Endothelial cell of umbilical vein (primary cell): Measurements from ENCODE around the gene CDH20. TPM values are rescaled to one million over a fixed set of nuclear protein-coding genes. Genes with fewer than 3 reads are reported as not detected.

ENCODE experiments used
- BruUV-seq: library from RNA; stranded (reverse); fragments of 400-500 nt; replicated peaks from 2 replicates; lab custom pipeline; 2021; lab: Mats Ljungman, UMichigan
- CTCF ChIA-PET: fragments of 300-600, 350-600 bp; sonication (Branson Sonifier 250); formaldehyde crosslinking; loops from one replicate; lab custom pipeline; 2021; ENCODE audit warnings: antibody characterized with exemption, inconsistent platforms; lab: Charles Lee
- POLR2A ChIA-PET: fragments of 300-600, 350-600 bp; sonication (Branson Sonifier 250); formaldehyde crosslinking; loops from one replicate; lab custom pipeline; 2021; ENCODE audit warnings: antibody characterized with exemption, inconsistent platforms; lab: Charles Lee
- DNase-seq: peaks from one replicate; pipeline ENCODE4 v3.0.0-alpha.2; 2011; ENCODE audit warnings: low read depth, low spot score
- FAIRE-seq: peaks from 2 replicates; lab custom pipeline; 2011; peaks lifted over from hg19 to GRCh38; lab: Jason Lieb, UNC
- H2AFZ ChIP-seq: 2 replicates; pipeline ENCODE4 v1.6.0; 2012; ENCODE audit warnings: low read depth, low read length, control low read depth, inconsistent platforms
- H3K27ac ChIP-seq: 2 replicates; pipeline ENCODE4 v1.5.1; 2011; ENCODE audit warnings: low read depth, mild to moderate bottlenecking, control low read depth, low read length, moderate library complexity; ENCODE audit not compliant: insufficient read depth
- H3K27me3 ChIP-seq, 2 experiments: 2 replicates each; pipeline versions ENCODE4 v1.6.0 to v1.6.1; 2011; ENCODE audit warnings: low read length in 2 of 2, mixed read lengths in 1 of 2; ENCODE audit not compliant: control insufficient read depth in 2 of 2, insufficient read depth in 2 of 2
- H3K36me3 ChIP-seq, 2 experiments: 2 replicates in 1 of 2; 3 replicates in 1 of 2; pipeline ENCODE4 v1.5.1; 2011; ENCODE audit warnings: low read length in 2 of 2, mild to moderate bottlenecking in 1 of 2, moderate library complexity in 1 of 2; ENCODE audit not compliant: control insufficient read depth in 2 of 2, insufficient read depth in 2 of 2; ENCODE audit errors: extremely low read depth in 1 of 2
- H3K4me1 ChIP-seq: 3 replicates; pipeline ENCODE4 v1.5.1; 2011; ENCODE audit warnings: mild to moderate bottlenecking, low read length; ENCODE audit not compliant: control insufficient read depth, insufficient read depth; ENCODE audit errors: extremely low read depth
- H3K4me2 ChIP-seq: 2 replicates; pipeline ENCODE4 v1.6.1; 2011; ENCODE audit warnings: low read length, control low read depth, mixed read lengths; ENCODE audit not compliant: insufficient read depth
- H3K4me3 ChIP-seq, 3 experiments: fragments of 200-600 bp in 1 of 3; sonication (generic), shearing (Covaris generic) in 1 of 3; replicated peaks in 1 of 3; 2 replicates each; pipeline ENCODE4 v1.5.1; 2011 to 2016; ENCODE audit warnings: control low read depth in 3 of 3, low read length in 3 of 3, mild to moderate bottlenecking in 2 of 3, inconsistent platforms in 1 of 3, low read depth in 1 of 3, moderate library complexity in 1 of 3; ENCODE audit not compliant: insufficient read depth in 1 of 3
- H3K79me2 ChIP-seq: 2 replicates; pipeline ENCODE4 v1.6.0; 2012; ENCODE audit warnings: low read length, inconsistent platforms; ENCODE audit not compliant: control insufficient read depth, insufficient read depth
- H3K9ac ChIP-seq: replicated peaks from 2 replicates; pipeline ENCODE3; 2011; ENCODE audit warnings: low read length, control low read depth; ENCODE audit not compliant: insufficient read depth; ENCODE audit errors: extremely low read depth
- H3K9me1 ChIP-seq: replicated peaks from 3 replicates; pipeline ENCODE4 v1.6.0; 2011; ENCODE audit warnings: mild to moderate bottlenecking, low read length; ENCODE audit not compliant: control insufficient read depth, insufficient read depth; ENCODE audit errors: extremely low read depth
- H3K9me3 ChIP-seq: replicated peaks from 2 replicates; pipeline ENCODE4 v1.5.1; 2012; ENCODE audit warnings: low read length, inconsistent platforms; ENCODE audit not compliant: control insufficient read depth, insufficient read depth
- H4K20me1 ChIP-seq: replicated peaks from 2 replicates; pipeline ENCODE3; 2011; ENCODE audit warnings: mild to moderate bottlenecking, low read length; ENCODE audit not compliant: control insufficient read depth, insufficient read depth; ENCODE audit errors: extremely low read depth
- EZH2 ChIP-seq: IDR thresholded peaks from 2 replicates; pipeline ENCODE4 v1.6.1; 2012; ENCODE audit warnings: borderline replicate concordance, low read depth, mild to moderate bottlenecking, moderate library complexity, low read length, inconsistent platforms; ENCODE audit not compliant: severe bottlenecking
- FOS ChIP-seq: IDR thresholded peaks from 2 replicates; pipeline ENCODE4 v1.6.1; 2011; ENCODE audit warnings: mild to moderate bottlenecking, low read length, moderate library complexity, borderline replicate concordance; ENCODE audit not compliant: insufficient read depth
- GATA2 ChIP-seq: IDR thresholded peaks from 2 replicates; pipeline ENCODE4 v1.7.0; 2011; ENCODE audit warnings: low read depth, mild to moderate bottlenecking, moderate library complexity, mixed read lengths, low read length; ENCODE audit not compliant: insufficient read length, insufficient read depth
- POLR2AphosphoS5 ChIP-seq: IDR thresholded peaks from 2 replicates; pipeline ENCODE4 v1.6.1; 2012; ENCODE audit warnings: low read depth, mild to moderate bottlenecking, control low read depth, low read length, moderate library complexity; ENCODE audit not compliant: insufficient read depth
- dilution Hi-C: fragments of 300-500 bp; cut with MboI; formaldehyde crosslinking; loops from one replicate; pipeline ENCODE4 v1.15.0; 2019; ENCODE audit warnings: low sequenced_read_pairs; ENCODE audit not compliant: extremely low pct_ligation_motif_present
- intact Hi-C: fragments of 100-400 bp; cut with micrococcal nuclease; formaldehyde crosslinking; loops from one replicate; pipeline ENCODE4 v1.10.0; 2022
- polyA plus RNA-seq, 4 experiments: library from polyadenylated mRNA; depleted of rRNA in 3 of 4; stranded (reverse) in 3 of 4; unstranded in 1 of 4; fragments of >200 nt; gene quantifications; 2 replicates each; pipeline versions ENCODE4 v1.2.1 to v1.2.3, GENCODE V29; 2011 to 2012; ENCODE audit warnings: missing spikeins in 1 of 4
- total RNA-seq: library from RNA; stranded (reverse); gene quantifications from 2 replicates; pipeline ENCODE4 v1.2.3, GENCODE V29; 2021

Gene CDH20
- total and polyA plus RNA-seq, 2 donors (not counting 3 experiments of a cell fraction or from before 2014, with no cell fraction given) = not detected

GRCh38 chr18:61308004-61308403 lies 25.2 kb upstream of the CDH20 start:
- Histone ChIP-seq H3K4me1 (no peaks in the 10 kb centered on the region), H3K36me3 (no peaks in the 10 kb centered on the region), H3K4me3 (no peak overlapping the region), H2AFZ (no peak overlapping the region), H3K4me2 (no peak overlapping the region), H3K79me2 (no peaks in the 10 kb centered on the region), H3K9me3 (no peaks in the 10 kb centered on the region), H3K9ac (no peak overlapping the region), H3K27me3 (peaks cover 0 to 3% of the 10 kb centered on the region in 2 experiments), H3K9me1 (no peaks in the 10 kb centered on the region), H4K20me1 (no peaks in the 10 kb centered on the region), H3K27ac (no peak overlapping the region)
- TF ChIP-seq POLR2AphosphoS5 = no peak
- no peak for DNase-seq
- FAIRE-seq = no peak
- intact Hi-C loops = no loop called here
- POLR2A ChIA-PET = no interaction called here
- CTCF ChIA-PET = interaction anchor here (1.2 to 1.6 kb wide), 3 partner anchors 14 to 499 kb away, joined by 3 to 9 read pairs (median 4); no protein-coding TSS in a partner anchor
- no TSS peak for BruUV-seq
- dilution Hi-C loops = no loop called here

GRCh38 chr18:61308795-61309393 lies 24.3 kb upstream of the CDH20 start:
- no peaks in the 10 kb centered on the region for H3K79me2 ChIP-seq
- ChIA-PET CTCF (interaction anchor here (1.2 to 1.6 kb wide), 3 partner anchors 13 to 500 kb away, joined by 3 to 9 read pairs (median 4); no protein-coding TSS in a partner anchor), POLR2A (no interaction called here)
- no peaks in the 10 kb centered on the region for H4K20me1 ChIP-seq
- dilution Hi-C loops = no loop called here
- H3K36me3 ChIP-seq = no peaks in the 10 kb centered on the region
- H3K9me1 ChIP-seq = no peaks in the 10 kb centered on the region
- no peak overlapping the region for H2AFZ ChIP-seq
- no peak overlapping the region for H3K27ac ChIP-seq
- DNase-seq (peak; percentile 13), FAIRE-seq (no peak)
- no peaks in the 10 kb centered on the region for H3K4me1 ChIP-seq
- no peak overlapping the region for H3K4me2 ChIP-seq
- no peak overlapping the region for H3K9ac ChIP-seq
- no peaks in the 10 kb centered on the region for H3K9me3 ChIP-seq
- intact Hi-C loops = no loop called here
- no TSS peak for BruUV-seq
- no peak overlapping the region for H3K4me3 ChIP-seq
- no peak for TF ChIP-seq GATA2
- no peak for TF ChIP-seq FOS
- TF ChIP-seq EZH2 = no peak
- peaks cover 0 to 3% of the 10 kb centered on the region in 2 experiments for H3K27me3 ChIP-seq
